HEK293 (cell line): ENCODE data around the gene PRKCZ.

ENCODE experiments used
- CTCF ChIA-PET: fragments of 350-600 bp; formaldehyde crosslinking; extraction: SDS; loops from one replicate; lab custom pipeline; 2021; ENCODE audit warnings: antibody characterized with exemption; lab: Yijun Ruan, JAX
- POLR2A ChIA-PET: fragments of 300-600 bp; formaldehyde crosslinking; extraction: SDS; loops from one replicate; lab custom pipeline; 2020; ENCODE audit warnings: antibody characterized with exemption, inconsistent platforms; lab: Yijun Ruan, JAX
- H3K27ac ChIP-seq: fragments of 200-500 bp; sonication (Bioruptor generic); 2 replicates; pipeline ENCODE4 v1.5.1; 2014; ENCODE audit warnings: low read depth, low read length, control low read depth, inconsistent platforms; ENCODE audit errors: extremely low read depth
- H3K36me3 ChIP-seq, 2 experiments: fragments of 200-500 bp in 1 of 2; sonication (Bioruptor generic) in 1 of 2; 1 replicate in 1 of 2; 2 replicates in 1 of 2; pipeline ENCODE4 v1.5.1; 2014 to 2017; ENCODE audit warnings: inconsistent platforms in 2 of 2, low read length in 2 of 2; ENCODE audit not compliant: control insufficient read depth in 2 of 2, insufficient read depth in 1 of 2
- H3K4me1 ChIP-seq: fragments of 200-500 bp; sonication (Bioruptor generic); 2 replicates; pipeline ENCODE4 v1.5.1; 2014; ENCODE audit warnings: mild to moderate bottlenecking, low read length, inconsistent platforms; ENCODE audit not compliant: control insufficient read depth, insufficient read depth
- H3K4me3 ChIP-seq: 2 replicates; pipeline ENCODE4 v1.5.1; 2011; ENCODE audit warnings: low read depth, mild to moderate bottlenecking, control low read depth, low read length, moderate library complexity
- H3K9me3 ChIP-seq: fragments of 200-500 bp; sonication (Bioruptor generic); 2 replicates; pipeline ENCODE4 v1.5.1; 2014; ENCODE audit warnings: low read depth, low read length, inconsistent platforms; ENCODE audit not compliant: control insufficient read depth, insufficient read depth
- HOXA7 ChIP-seq: sonication (generic); formaldehyde crosslinking; IDR thresholded peaks from 2 replicates; pipeline ENCODE4 v1.8.1; 2022; ENCODE audit warnings: missing genetic modification reagents, borderline replicate concordance
- HOXD13 ChIP-seq: sonication (generic); formaldehyde crosslinking; IDR thresholded peaks from 2 replicates; pipeline ENCODE4 v1.8.0; 2022; ENCODE audit warnings: missing genetic modification reagents, borderline replicate concordance
- KLF7 ChIP-seq: fragments of 450-650 bp; formaldehyde crosslinking; IDR thresholded peaks from 2 replicates; pipeline ENCODE4 v1.5.1; 2016; ENCODE audit warnings: missing biosample characterization, missing genetic modification characterization, borderline replicate concordance
- MYNN ChIP-seq: fragments of 450-650 bp; formaldehyde crosslinking; IDR thresholded peaks from 2 replicates; pipeline ENCODE4 v1.5.1; 2016; ENCODE audit warnings: missing biosample characterization, missing genetic modification characterization, borderline replicate concordance
- PRDM1 ChIP-seq: fragments of 450-650 bp; formaldehyde crosslinking; IDR thresholded peaks from 2 replicates; pipeline ENCODE4; 2016; ENCODE audit warnings: missing biosample characterization, missing genetic modification characterization
- SETDB1 ChIP-seq: IDR thresholded peaks from one replicate; pipeline ENCODE4 v1.6.1; 2017; ENCODE audit warnings: mild to moderate bottlenecking, low read length, moderate library complexity, mixed read lengths; ENCODE audit not compliant: insufficient read length
- ZBTB48 ChIP-seq: fragments of 450-650 bp; formaldehyde crosslinking; IDR thresholded peaks from 2 replicates; pipeline ENCODE4 v1.5.1; 2016; ENCODE audit warnings: missing biosample characterization, missing genetic modification characterization
- ZBTB7A ChIP-seq: fragments of 450-650 bp; formaldehyde crosslinking; IDR thresholded peaks from 2 replicates; pipeline ENCODE4 v1.5.1; 2016; ENCODE audit warnings: low read depth, missing biosample characterization, missing genetic modification characterization
- ZFP69B ChIP-seq: fragments of 450-650 bp; formaldehyde crosslinking; IDR thresholded peaks from 2 replicates; pipeline ENCODE4 v1.5.1; 2016; ENCODE audit warnings: missing biosample characterization, missing genetic modification characterization
- ZNF174 ChIP-seq: fragments of 450-650 bp; formaldehyde crosslinking; IDR thresholded peaks from 2 replicates; pipeline ENCODE4 v1.5.0; 2017; ENCODE audit warnings: missing biosample characterization, mild to moderate bottlenecking, missing genetic modification characterization
- ZNF404 ChIP-seq: fragments of 450-650 bp; formaldehyde crosslinking; IDR thresholded peaks from 2 replicates; pipeline ENCODE4 v1.5.1; 2017; ENCODE audit warnings: missing biosample characterization, missing genetic modification characterization
- ZNF548 ChIP-seq: fragments of 450-650 bp; formaldehyde crosslinking; IDR thresholded peaks from 2 replicates; pipeline ENCODE4 v1.5.1; 2016; ENCODE audit warnings: missing biosample characterization, missing genetic modification characterization
- ZNF561 ChIP-seq: fragments of 450-650 bp; IDR thresholded peaks from 2 replicates; pipeline ENCODE4 v1.5.1; 2018; ENCODE audit warnings: missing biosample characterization, missing genetic modification characterization, borderline replicate concordance
- ZNF585B ChIP-seq: fragments of 450-650 bp; formaldehyde crosslinking; IDR thresholded peaks from 2 replicates; pipeline ENCODE4 v1.5.1; 2016; ENCODE audit warnings: missing biosample characterization, missing genetic modification characterization
- ZNF621 ChIP-seq: fragments of 450-650 bp; formaldehyde crosslinking; IDR thresholded peaks from 2 replicates; pipeline ENCODE4 v1.5.1; 2017; ENCODE audit warnings: missing biosample characterization, missing genetic modification characterization
- ZNF626 ChIP-seq: fragments of 450-650 bp; sonication (Bioruptor Pico); formaldehyde crosslinking; IDR thresholded peaks from 2 replicates; pipeline ENCODE4 v1.5.1; 2018; ENCODE audit warnings: missing biosample characterization, missing genetic modification characterization, inconsistent platforms
- TF ChIP-seq, protein P1 (sequence below): fragments of 450-650 bp; formaldehyde crosslinking; IDR thresholded peaks from 2 replicates; pipeline ENCODE4 v1.5.1; 2017; ENCODE audit warnings: missing biosample characterization, mild to moderate bottlenecking, missing genetic modification characterization, moderate library complexity
- TF ChIP-seq, protein P2 (sequence below): fragments of 450-650 bp; formaldehyde crosslinking; IDR thresholded peaks from 2 replicates; pipeline ENCODE4 v1.5.1; 2017; ENCODE audit warnings: missing biosample characterization, missing genetic modification characterization
- TF ChIP-seq, protein P3 (sequence below): fragments of 450-650 bp; formaldehyde crosslinking; IDR thresholded peaks from 2 replicates; pipeline ENCODE4 v1.5.1; 2016; ENCODE audit warnings: missing biosample characterization, missing genetic modification characterization, borderline replicate concordance
- TF ChIP-seq, protein P4 (sequence below): fragments of 450-650 bp; formaldehyde crosslinking; IDR thresholded peaks from 2 replicates; pipeline ENCODE4 v1.5.0; 2017; ENCODE audit warnings: missing biosample characterization, missing genetic modification characterization, borderline replicate concordance

PRKCZ gene

DNA sequence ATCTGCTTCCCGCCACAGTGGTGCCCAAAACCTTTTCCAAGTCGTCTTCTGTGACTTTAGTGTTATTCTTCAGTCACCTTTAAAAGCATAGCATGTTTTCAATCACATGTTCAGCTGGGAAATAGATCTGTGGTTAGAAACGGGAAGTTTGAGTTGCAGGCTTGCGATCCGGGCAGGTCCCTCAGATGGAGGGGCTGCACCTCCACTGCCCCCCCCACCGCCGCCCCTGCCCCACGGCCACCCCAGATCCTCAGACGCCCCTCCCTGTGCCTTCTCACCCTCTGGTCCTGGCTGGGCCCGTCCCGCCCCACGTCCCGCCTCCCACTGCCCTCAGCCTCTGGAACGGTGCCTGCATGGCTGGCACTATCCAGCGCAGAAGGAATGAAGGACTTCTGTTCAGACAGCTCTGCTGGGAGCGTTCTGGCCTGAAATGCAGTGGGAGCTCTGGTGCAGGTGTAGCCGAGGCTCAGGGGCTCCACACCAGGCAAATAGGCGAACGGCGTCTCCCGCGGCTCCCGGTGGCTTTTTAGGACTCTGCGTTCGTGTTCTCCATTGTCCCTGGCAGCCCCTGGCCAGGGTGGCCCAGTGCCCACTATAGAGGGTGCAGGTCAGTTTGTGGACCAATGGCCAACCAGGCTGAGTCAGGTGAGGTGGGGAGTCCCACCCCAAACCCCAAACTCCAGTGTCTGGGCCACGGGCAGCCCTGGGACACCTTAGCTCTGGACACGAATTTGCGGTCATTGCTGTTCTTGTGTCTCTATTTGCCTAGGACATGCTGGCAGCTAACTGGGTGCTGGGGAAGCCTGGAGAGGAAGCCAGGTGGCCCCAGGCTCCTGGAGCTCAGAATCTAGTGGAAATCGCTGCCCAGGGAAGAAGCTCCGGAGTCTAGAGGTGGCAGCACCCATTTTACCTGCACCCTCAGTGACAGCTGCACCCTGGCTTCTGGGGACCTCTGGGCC, 77.3 kb downstream of the PRKCZ start:
- Histone ChIP-seq H3K9me3 (no peaks in the 10 kb centered on the region), H3K4me3 (no peak overlapping the region), H3K4me1 (no peaks in the 10 kb centered on the region; the same call in 1 of the 2 replicates), H3K36me3 (no peaks in the 10 kb centered on the region), H3K27ac (no peak overlapping the region)
- POLR2A ChIA-PET = interaction anchor here (0.7 kb wide), 1 partner anchor 13 kb away, joined by 3 read pairs; no protein-coding TSS in a partner anchor
- no peak for TF ChIP-seq SETDB1
- no peak for TF ChIP-seq ZBTB48 (tag by site-specific recombination)
- no peak for TF ChIP-seq ZNF561
- no peak for TF ChIP-seq ZNF548 (tag by site-specific recombination)
- CTCF ChIA-PET = no interaction called here

DNA sequence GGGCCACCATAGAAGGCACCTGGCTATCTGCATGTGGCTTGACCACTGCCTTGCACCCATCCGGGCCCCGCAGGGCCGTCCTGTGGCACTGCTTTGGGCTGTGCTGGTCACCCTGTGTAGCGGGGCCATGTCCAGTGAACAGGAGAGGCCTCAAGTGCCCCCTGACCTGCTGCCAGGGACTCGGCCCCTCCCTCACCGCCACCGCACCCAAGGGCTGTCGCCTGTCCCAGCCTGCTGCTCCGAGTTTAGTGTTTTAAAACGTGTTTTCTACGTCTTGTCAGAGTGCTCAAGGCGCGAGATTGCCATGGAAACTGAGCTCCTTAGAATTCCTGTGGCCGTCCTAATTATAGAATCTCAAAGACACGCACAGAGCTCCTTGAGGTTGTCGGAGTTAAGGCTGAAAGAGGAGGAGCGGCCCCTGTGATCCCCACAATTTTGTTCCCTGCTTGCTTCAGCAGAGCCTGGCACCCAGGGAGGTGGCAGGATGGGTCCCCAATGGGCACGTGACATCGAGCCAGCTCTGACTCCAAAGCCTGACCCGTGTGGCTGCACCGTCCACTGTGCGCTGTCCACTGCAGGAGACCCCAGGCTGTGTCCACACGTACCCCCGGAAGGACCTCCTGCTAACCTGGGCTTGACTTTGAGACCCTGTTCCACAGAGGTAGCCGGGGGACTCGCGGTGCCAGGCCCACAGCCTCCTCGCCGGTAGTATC, 78.1 kb downstream of the PRKCZ start:
- Histone ChIP-seq H3K4me1 (peaks cover 3% of the 10 kb centered on the region), H3K27ac (no peak overlapping the region), H3K4me3 (no peak overlapping the region), H3K9me3 (no peaks in the 10 kb centered on the region), H3K36me3 (no peaks in the 10 kb centered on the region)
- ChIA-PET CTCF (interaction anchor here (0.6 kb wide), 1 partner anchor 1296 kb away, joined by 3 read pairs; no protein-coding TSS in a partner anchor), POLR2A (interaction anchor here (0.7 kb wide), 1 partner anchor 14 kb away, joined by 3 read pairs; no protein-coding TSS in a partner anchor)
- TF ChIP-seq, protein P1, sequence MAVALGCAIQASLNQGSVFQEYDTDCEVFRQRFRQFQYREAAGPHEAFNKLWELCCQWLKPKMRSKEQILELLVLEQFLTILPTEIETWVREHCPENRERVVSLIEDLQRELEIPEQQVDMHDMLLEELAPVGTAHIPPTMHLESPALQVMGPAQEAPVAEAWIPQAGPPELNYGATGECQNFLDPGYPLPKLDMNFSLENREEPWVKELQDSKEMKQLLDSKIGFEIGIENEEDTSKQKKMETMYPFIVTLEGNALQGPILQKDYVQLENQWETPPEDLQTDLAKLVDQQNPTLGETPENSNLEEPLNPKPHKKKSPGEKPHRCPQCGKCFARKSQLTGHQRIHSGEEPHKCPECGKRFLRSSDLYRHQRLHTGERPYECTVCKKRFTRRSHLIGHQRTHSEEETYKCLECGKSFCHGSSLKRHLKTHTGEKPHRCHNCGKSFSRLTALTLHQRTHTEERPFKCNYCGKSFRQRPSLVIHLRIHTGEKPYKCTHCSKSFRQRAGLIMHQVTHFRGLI (tag by site-specific recombination) = no peak
- TF ChIP-seq HOXD13 (CRISPR knock-in tag) (no peak), ZFP69B (tag by site-specific recombination) (no peak), ZNF585B (no peak), ZNF621 (no peak), ZNF626 (tag by site-specific recombination) (no peak), ZBTB7A (no peak), KLF7 (tag by site-specific recombination) (no peak), ZNF404 (tag by site-specific recombination) (no peak), PRDM1 (no peak), HOXA7 (CRISPR knock-in tag) (no peak), MYNN (no peak), ZNF174 (tag by site-specific recombination) (no peak)
- TF ChIP-seq, protein P2, sequence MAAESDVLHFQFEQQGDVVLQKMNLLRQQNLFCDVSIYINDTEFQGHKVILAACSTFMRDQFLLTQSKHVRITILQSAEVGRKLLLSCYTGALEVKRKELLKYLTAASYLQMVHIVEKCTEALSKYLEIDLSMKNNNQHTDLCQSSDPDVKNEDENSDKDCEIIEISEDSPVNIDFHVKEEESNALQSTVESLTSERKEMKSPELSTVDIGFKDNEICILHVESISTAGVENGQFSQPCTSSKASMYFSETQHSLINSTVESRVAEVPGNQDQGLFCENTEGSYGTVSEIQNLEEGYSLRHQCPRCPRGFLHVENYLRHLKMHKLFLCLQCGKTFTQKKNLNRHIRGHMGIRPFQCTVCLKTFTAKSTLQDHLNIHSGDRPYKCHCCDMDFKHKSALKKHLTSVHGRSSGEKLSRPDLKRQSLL (tag by site-specific recombination) = no peak
- TF ChIP-seq, protein P3, sequence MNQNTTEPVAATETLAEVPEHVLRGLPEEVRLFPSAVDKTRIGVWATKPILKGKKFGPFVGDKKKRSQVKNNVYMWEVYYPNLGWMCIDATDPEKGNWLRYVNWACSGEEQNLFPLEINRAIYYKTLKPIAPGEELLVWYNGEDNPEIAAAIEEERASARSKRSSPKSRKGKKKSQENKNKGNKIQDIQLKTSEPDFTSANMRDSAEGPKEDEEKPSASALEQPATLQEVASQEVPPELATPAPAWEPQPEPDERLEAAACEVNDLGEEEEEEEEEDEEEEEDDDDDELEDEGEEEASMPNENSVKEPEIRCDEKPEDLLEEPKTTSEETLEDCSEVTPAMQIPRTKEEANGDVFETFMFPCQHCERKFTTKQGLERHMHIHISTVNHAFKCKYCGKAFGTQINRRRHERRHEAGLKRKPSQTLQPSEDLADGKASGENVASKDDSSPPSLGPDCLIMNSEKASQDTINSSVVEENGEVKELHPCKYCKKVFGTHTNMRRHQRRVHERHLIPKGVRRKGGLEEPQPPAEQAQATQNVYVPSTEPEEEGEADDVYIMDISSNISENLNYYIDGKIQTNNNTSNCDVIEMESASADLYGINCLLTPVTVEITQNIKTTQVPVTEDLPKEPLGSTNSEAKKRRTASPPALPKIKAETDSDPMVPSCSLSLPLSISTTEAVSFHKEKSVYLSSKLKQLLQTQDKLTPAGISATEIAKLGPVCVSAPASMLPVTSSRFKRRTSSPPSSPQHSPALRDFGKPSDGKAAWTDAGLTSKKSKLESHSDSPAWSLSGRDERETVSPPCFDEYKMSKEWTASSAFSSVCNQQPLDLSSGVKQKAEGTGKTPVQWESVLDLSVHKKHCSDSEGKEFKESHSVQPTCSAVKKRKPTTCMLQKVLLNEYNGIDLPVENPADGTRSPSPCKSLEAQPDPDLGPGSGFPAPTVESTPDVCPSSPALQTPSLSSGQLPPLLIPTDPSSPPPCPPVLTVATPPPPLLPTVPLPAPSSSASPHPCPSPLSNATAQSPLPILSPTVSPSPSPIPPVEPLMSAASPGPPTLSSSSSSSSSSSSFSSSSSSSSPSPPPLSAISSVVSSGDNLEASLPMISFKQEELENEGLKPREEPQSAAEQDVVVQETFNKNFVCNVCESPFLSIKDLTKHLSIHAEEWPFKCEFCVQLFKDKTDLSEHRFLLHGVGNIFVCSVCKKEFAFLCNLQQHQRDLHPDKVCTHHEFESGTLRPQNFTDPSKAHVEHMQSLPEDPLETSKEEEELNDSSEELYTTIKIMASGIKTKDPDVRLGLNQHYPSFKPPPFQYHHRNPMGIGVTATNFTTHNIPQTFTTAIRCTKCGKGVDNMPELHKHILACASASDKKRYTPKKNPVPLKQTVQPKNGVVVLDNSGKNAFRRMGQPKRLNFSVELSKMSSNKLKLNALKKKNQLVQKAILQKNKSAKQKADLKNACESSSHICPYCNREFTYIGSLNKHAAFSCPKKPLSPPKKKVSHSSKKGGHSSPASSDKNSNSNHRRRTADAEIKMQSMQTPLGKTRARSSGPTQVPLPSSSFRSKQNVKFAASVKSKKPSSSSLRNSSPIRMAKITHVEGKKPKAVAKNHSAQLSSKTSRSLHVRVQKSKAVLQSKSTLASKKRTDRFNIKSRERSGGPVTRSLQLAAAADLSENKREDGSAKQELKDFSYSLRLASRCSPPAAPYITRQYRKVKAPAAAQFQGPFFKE (tag by site-specific recombination) = no peak
- TF ChIP-seq, protein P4, sequence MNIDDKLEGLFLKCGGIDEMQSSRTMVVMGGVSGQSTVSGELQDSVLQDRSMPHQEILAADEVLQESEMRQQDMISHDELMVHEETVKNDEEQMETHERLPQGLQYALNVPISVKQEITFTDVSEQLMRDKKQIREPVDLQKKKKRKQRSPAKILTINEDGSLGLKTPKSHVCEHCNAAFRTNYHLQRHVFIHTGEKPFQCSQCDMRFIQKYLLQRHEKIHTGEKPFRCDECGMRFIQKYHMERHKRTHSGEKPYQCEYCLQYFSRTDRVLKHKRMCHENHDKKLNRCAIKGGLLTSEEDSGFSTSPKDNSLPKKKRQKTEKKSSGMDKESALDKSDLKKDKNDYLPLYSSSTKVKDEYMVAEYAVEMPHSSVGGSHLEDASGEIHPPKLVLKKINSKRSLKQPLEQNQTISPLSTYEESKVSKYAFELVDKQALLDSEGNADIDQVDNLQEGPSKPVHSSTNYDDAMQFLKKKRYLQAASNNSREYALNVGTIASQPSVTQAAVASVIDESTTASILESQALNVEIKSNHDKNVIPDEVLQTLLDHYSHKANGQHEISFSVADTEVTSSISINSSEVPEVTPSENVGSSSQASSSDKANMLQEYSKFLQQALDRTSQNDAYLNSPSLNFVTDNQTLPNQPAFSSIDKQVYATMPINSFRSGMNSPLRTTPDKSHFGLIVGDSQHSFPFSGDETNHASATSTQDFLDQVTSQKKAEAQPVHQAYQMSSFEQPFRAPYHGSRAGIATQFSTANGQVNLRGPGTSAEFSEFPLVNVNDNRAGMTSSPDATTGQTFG = no peak
